OCI-LY3 (cell line): Measurements from ENCODE around the gene FFAR1.

Experiments used
- EZH2phosphoT487 ChIP-seq: fragments of 200-600 bp; shearing (Covaris generic); IDR thresholded peaks from 2 replicates; pipeline ENCODE4 v1.6.1; 2018; ENCODE audit warnings: antibody characterized with exemption, mixed run types, low read depth
- TF ChIP-seq, protein P1 (sequence below): fragments of 200-600, 300-600 bp; sonication (generic); IDR thresholded peaks from 2 replicates; pipeline ENCODE4 v1.5.1; 2014; ENCODE audit warnings: antibody characterized with exemption, low read length, low read depth

DNA sequence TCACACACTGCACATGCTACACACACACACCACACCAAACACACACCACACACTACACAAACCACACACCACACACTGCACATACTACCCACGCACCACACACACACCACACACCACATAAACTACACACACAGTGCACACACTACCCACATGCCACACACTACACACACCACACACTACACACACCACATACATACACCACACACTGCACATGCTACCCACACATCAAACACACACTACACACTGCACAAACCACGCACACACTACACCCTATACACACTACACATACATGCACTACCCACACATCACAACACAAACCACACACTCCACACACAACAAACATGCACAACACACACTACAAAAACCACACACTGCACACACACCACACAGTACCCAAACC lies 49.8 kb upstream of the FFAR1 start:
- TF ChIP-seq, protein P1, sequence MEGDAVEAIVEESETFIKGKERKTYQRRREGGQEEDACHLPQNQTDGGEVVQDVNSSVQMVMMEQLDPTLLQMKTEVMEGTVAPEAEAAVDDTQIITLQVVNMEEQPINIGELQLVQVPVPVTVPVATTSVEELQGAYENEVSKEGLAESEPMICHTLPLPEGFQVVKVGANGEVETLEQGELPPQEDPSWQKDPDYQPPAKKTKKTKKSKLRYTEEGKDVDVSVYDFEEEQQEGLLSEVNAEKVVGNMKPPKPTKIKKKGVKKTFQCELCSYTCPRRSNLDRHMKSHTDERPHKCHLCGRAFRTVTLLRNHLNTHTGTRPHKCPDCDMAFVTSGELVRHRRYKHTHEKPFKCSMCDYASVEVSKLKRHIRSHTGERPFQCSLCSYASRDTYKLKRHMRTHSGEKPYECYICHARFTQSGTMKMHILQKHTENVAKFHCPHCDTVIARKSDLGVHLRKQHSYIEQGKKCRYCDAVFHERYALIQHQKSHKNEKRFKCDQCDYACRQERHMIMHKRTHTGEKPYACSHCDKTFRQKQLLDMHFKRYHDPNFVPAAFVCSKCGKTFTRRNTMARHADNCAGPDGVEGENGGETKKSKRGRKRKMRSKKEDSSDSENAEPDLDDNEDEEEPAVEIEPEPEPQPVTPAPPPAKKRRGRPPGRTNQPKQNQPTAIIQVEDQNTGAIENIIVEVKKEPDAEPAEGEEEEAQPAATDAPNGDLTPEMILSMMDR, result no peak
- no peak for TF ChIP-seq EZH2phosphoT487
